GM12891 (cell line): Measurements from ENCODE around the gene PALB2.

ENCODE experiments used
- POLR2A ChIP-seq: IDR thresholded peaks from 2 replicates; pipeline ENCODE4 v1.6.1; 2011; ENCODE audit warnings: low read depth, low read length, control low read depth
- POLR2AphosphoS5 ChIP-seq: IDR thresholded peaks from 2 replicates; pipeline ENCODE4 v1.6.1; 2011; ENCODE audit warnings: low read depth, low read length, control low read depth
- SPI1 ChIP-seq: IDR thresholded peaks from 2 replicates; pipeline ENCODE4 v1.6.1; 2011; ENCODE audit warnings: low read depth, low read length, control low read depth
- TAF1 ChIP-seq: IDR thresholded peaks from 2 replicates; pipeline ENCODE4 v1.6.1; 2011; ENCODE audit warnings: low read depth, low read length, control low read depth

DNA sequence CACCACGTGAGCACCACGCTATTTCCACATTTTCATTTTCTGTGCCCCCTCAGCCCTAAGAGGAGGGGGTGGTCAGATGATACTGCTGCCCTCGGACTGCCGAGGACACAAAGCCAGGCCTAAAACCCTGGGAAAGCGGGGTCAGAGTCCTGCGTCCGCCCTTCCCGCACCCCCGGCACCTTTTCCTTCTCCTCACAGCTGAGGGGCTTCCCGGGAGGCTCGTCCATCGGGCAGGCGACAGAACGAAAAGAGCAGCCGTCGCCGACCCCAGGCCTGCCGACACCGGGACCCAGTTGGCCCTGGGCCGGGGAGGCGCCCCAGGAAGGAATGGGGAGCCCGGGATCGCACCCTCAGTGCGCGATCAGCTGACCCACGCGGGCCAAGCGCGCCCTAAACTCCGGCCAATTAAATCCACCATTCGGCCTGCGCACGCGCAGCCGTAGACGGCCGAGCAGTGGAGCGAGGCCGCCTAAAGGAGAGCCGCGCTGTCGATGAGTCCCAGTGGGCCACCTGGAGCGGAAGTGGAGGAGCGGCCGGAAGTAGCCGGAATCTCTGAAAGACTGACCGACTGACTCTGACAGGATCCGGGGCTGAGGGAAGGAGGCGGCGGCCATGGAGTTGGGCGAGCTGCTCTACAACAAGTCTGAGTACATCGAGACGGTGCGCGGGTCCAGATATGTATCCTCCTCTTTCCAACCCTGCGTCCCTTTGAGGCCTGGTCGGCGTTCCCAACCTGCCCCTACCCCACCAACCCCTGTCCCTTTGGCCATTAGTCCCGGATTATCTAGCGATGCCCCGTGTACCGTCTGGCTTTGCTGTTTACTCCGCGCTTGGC lies at the start of gene PALB2, which contains the start of gene DCTN5:
- TF ChIP-seq POLR2A: peak; percentile 81
- no peak; the same call in none of the 2 replicates for TF ChIP-seq TAF1
- peak; percentile 92 for TF ChIP-seq POLR2AphosphoS5
- peak; percentile 81 for TF ChIP-seq SPI1
